ENCODE data around the gene GNAO1.

DNA sequence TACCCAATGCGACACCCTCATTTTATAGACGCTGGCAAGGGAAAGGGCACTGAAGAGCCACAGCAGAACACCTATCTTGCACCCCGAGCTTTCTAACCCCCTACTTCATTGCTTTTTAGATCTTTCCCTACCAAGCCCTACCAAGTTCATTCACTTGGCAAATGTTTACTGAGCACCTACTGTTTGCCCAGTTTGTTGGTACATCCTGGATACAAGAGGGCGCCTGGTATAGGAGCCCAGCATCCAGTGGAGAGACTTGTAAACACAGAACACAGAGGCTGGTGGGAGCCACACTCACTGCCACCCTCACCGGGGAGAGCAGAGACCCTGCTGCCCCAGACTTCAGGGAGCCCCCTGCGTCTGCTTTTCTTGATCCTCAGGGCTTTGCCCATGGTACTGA is 112.6 kb downstream of the GNAO1 start:
- no peak for TF ChIP-seq JUN (IDR thresholded peaks at IDR 0.05; ENCODE audit: borderline replicate concordance, low read depth, low read length)
- no peak for TF ChIP-seq JUN (CRISPR knock-in tag; IDR thresholded peaks at IDR 0.05; ENCODE audit: borderline replicate concordance)
- TF ChIP-seq ZNF24 (IDR thresholded peaks at IDR 0.05) = no peak
- no peak for TF ChIP-seq THRAP3 (IDR thresholded peaks at IDR 0.05; ENCODE audit: borderline replicate concordance)
- TF ChIP-seq POLR2A (conservative IDR thresholded peaks at IDR 0.05) = no peak
- no peak for TF ChIP-seq SIX5 (IDR thresholded peaks at IDR 0.05; ENCODE audit: borderline replicate concordance in 1 of 2, insufficient read depth in 1 of 2, low read depth in 1 of 2, low read length in 2 of 2)
- no peak for TF ChIP-seq TSC22D4 (tag; IDR thresholded peaks at IDR 0.05)
- no peak for TF ChIP-seq SIN3A (IDR thresholded peaks at IDR 0.05; ENCODE audit: borderline replicate concordance in 2 of 2, control insufficient read depth in 1 of 2, low read depth in 2 of 2, low read length in 2 of 2)
